ENCODE data around the gene USP47. TPM values are rescaled to one million over a fixed set of nuclear protein-coding genes. Genes with fewer than 3 reads are reported as not detected.
A peak's percentile ranks its signal among the peaks of the same experiment; 100 is the strongest.

The USP47 gene
- total RNA-seq, 1 donor from 2014 or later = 48.1 TPM

GRCh38 chr11:11989774-11990744 lies 148.3 kb downstream of the USP47 start:
- no peaks in the 10 kb centered on the region for H3K9me3 ChIP-seq
- no peaks in the 10 kb centered on the region for H3K36me3 ChIP-seq
- no peak for ATAC-seq
- no peaks in the 10 kb centered on the region for H3K27me3 ChIP-seq
- peak; percentile 22 for DNase-seq
- intact Hi-C loops (cut with DNase I) = no loop called here
- H3K4me1 ChIP-seq = peaks cover 9% of the 10 kb centered on the region
- no peak overlapping the region for H3K4me3 ChIP-seq
- TF ChIP-seq CTCF (IDR thresholded peaks at IDR 0.05) = no peak
- H3K27ac ChIP-seq = no peak overlapping the region

- intact Hi-C loops (cut with DNase I) = no loop called here
- H3K4me3 ChIP-seq = no peak overlapping the region
- ATAC-seq (peak; percentile 80), DNase-seq (peak; percentile 61)
- H3K27me3 ChIP-seq = no peaks in the 10 kb centered on the region
- TF ChIP-seq CTCF (IDR thresholded peaks at IDR 0.05) = no peak
- H3K27ac ChIP-seq = no peak overlapping the region
- H3K4me1 ChIP-seq = peaks cover 9% of the 10 kb centered on the region
- no peaks in the 10 kb centered on the region for H3K9me3 ChIP-seq
- H3K36me3 ChIP-seq = peaks cover 10% of the 10 kb centered on the region
These were observed 150.8 kb downstream of the USP47 start for GRCh38 chr11:11992257-11993212.

GRCh38 chr11:11993839-11994238 lies 152.1 kb downstream of the USP47 start:
- intact Hi-C loops (cut with DNase I) = no loop called here
- no peak for ATAC-seq

GRCh38 chr11:11995601-11996000 lies 153.8 kb downstream of the USP47 start:
- DNase-seq (no peak), ATAC-seq (no peak)
- H3K4me3 ChIP-seq = no peak overlapping the region
- no peaks in the 10 kb centered on the region for H3K27me3 ChIP-seq
- H3K27ac ChIP-seq = no peak overlapping the region
- no peaks in the 10 kb centered on the region for H3K4me1 ChIP-seq
- no peaks in the 10 kb centered on the region for H3K9me3 ChIP-seq
- TF ChIP-seq CTCF (IDR thresholded peaks at IDR 0.05) = no peak
- intact Hi-C loops (cut with DNase I) = no loop called here
- H3K36me3 ChIP-seq = peaks cover 13% of the 10 kb centered on the region

More at GRCh38 chr11:11993839-11994238, 152.1 kb downstream of the USP47 start:
- no peak for TF ChIP-seq CTCF (IDR thresholded peaks at IDR 0.05)
- no peaks in the 10 kb centered on the region for H3K9me3 ChIP-seq
- H3K4me3 ChIP-seq = no peak overlapping the region
- H3K27me3 ChIP-seq = no peaks in the 10 kb centered on the region
- peaks cover 10% of the 10 kb centered on the region for H3K36me3 ChIP-seq
- no peaks in the 10 kb centered on the region for H3K4me1 ChIP-seq
- peak; percentile 46 for DNase-seq
- H3K27ac ChIP-seq = no peak overlapping the region

GRCh38 chr11:11996321-11997048 lies 154.7 kb downstream of the USP47 start:
- ATAC-seq = no peak
- H3K4me1 ChIP-seq = no peaks in the 10 kb centered on the region
- H3K36me3 ChIP-seq = peaks cover 17% of the 10 kb centered on the region
- H3K27ac ChIP-seq = no peak overlapping the region
- no peak for TF ChIP-seq CTCF (IDR thresholded peaks at IDR 0.05)
- intact Hi-C loops (cut with DNase I) = no loop called here
- no peaks in the 10 kb centered on the region for H3K27me3 ChIP-seq
- no peak for DNase-seq
- no peak overlapping the region for H3K4me3 ChIP-seq
- no peaks in the 10 kb centered on the region for H3K9me3 ChIP-seq

All from upper lobe of right lung (tissue), 1 donor.